Measurements from ENCODE around the gene GLTPD2.
A peak's percentile ranks its signal among the peaks of the same experiment; 100 is the strongest.
"Not testable (repeated sequence)": the region's sequence is repeated elsewhere in the genome, so short reads cannot be mapped to it uniquely, and the experiment has no call there.

GLTPD2 gene

DNA sequence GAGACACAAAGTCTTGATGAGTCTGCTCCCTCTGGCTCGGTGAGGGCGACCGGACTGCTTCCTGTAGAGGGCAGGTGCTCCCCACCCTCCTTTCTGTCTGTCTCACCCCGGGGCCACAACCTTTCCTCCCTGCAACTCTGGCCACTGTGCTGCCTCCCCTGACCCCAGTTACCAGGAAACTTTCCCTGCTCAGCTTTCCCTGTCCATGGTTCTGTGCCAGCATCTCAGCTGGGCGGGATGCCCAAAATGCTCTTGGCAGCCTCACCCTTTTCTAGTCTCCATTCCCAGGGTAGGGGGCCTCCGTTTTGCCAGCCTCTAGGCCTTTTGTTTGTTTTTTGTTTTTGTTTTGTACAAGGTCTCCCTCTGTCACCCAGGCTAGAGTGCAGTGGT lies 19.6 kb downstream of the GLTPD2 start:
- no peak for DNase-seq (ENCODE audit: low read depth)

DNA sequence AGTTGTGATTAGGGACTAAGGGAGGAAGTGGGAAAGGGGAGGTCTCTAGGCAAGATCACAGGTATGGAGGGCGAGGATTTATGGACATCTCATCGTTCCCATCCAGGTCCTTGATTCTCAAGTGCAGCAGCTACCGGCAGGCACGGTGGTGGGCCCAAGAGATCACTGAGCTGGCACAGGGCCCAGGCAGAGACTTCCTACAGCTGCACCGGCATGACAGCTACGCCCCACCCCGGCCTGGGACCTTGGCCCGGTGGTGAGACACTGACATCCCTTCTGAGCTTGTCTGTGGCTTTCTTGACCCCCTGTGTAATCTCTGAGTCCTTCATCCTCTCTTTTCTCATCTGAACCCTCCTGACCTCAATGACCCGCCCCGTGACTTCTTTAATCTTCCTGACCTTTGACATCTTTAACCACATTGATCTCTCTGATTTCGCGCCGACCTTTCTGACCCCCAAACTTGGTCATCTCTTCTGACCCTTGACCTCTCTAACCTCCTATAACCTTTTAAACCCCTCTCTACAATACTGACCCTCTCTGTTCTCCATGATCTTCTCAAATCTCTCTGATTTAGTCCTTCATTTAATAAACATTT lies 22.0 kb downstream of the GLTPD2 start:
- no peak for DNase-seq (ENCODE audit: low read depth)

DNA sequence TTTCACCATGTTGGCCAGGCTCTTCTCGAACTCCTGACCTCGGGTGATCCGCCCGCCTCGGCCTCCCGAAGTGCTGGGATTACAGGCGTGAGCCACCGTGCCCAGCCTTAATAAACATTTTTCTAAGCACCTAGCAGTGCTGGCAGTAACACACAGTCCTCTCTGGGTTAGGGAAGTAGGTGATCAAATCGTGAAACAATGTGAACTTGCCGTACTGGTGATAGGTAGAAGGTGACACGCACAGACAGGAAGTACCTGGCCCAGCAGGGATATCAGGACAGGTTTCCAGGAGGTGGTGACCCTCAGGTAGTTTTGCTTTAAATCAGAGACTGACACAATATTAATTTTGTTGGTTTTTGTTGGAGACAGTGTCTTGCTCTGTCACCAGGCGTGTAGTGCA lies 22.7 kb downstream of the GLTPD2 start:
- no peak for DNase-seq (ENCODE audit: low read depth)

DNA sequence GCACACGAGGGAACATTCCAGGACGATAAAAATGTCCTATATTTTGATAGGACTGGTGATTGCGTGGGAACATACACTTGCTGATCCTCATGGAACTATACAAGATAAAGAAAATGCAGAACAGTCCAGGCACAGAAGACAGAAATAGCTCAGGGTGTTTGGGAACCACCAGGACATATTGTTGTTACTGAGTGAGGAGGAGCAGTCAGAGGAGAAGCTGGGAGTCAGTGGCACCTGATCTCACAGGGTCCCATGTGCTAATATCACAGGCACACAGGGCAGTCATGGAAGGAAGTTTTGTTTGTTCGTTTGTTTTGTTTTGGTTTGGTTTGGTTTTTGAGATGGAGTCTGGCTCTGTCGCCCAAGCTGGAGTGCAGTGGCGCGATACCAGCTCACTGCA lies 23.9 kb downstream of the GLTPD2 start:
- DNase-seq (ENCODE audit: low read depth), result no peak

DNA sequence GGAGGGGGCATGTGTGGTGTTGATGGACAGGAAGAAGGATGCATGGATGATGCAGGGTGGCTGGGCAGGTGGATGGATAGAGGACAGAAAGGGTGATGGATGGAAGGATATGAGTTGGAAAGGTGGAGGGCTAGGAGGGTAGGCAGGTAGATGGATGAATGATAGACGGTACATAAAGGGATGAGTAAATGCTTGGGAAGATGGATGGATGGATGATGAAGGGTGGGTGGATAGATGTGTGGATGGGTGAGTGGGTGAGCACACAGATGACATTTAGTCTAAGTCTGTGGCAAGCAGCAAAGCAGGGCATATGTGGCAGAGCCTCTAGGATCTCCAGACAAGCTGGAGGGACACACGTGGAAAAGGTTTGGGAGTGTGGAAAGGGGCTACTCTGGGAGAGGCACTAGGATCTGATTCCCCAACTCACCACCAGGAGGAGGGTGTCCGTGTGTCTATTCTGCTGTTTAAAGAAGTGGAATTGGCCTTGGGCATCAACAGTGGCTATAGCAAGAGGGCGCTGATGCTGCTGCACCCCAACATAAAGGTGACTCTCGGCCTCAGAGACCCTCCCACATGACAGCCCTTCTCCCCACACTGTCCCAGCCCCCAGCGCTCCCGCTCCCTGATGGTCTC lies 26.4 kb downstream of the GLTPD2 start:
- DNase-seq (ENCODE audit: low read depth), result no peak

DNA sequence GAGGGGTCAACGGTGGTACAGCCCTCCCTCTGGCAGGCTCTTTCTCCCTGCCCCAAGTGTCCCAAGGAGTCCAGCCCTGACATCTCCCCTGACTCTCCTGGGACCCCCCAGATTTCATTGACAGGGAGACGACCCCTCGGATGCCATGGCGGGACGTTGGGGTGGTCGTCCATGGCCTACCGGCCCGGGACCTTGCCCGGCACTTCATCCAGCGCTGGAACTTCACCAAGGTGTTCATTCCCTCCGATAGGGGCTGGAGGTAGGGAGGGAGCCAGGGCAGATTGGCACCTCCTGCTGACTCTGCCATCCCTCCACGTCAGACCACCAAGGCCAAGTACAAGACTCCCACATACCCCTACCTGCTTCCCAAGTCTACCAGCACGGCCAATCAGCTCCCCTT lies 28.1 kb downstream of the GLTPD2 start:
- DNase-seq (ENCODE audit: low read depth), result no peak

- no peak for DNase-seq (ENCODE audit: low read depth)
Measured at GRCh38 chr17:4818276-4818675, 29.5 kb downstream of the GLTPD2 start.

- no peak for DNase-seq (ENCODE audit: low read depth)
Measured at GRCh38 chr17:4822835-4823234, 34.1 kb downstream of the GLTPD2 start.

DNA sequence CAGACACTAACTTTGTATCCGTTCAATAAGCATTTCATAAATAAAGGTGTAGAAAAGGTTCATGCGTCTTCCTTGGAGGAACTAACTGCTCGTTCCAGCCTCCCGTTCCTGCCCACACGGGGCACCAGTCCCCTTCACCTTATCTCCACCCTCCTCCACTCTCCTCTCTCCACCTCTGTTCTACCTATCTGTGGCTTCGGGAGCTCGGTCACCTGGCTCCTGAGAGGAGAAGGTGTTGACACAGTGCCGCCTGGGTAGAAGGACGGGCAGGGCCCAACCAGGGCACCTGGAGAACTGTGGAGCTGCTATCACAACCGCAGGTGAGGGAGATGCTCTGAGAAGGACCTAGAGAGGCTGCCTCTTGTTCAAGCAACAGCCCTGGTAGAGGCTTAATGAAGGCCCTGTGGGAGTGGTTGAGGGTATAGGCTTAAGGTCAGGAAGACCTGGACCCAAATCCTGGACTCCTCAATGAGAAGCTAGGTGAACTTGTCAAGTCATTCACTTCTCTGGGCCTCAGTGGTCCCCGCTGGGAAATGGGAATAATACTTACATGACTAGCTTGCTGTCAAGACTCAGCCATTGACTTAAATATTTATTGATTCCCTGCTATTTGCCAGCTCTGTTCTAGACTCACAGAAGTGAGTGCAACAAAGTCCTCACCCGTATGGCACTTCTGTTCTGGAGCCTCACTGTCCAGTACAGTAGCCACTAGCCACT lies 34.8 kb downstream of the GLTPD2 start:
- DNase-seq (ENCODE audit: low read depth), result no peak

DNA sequence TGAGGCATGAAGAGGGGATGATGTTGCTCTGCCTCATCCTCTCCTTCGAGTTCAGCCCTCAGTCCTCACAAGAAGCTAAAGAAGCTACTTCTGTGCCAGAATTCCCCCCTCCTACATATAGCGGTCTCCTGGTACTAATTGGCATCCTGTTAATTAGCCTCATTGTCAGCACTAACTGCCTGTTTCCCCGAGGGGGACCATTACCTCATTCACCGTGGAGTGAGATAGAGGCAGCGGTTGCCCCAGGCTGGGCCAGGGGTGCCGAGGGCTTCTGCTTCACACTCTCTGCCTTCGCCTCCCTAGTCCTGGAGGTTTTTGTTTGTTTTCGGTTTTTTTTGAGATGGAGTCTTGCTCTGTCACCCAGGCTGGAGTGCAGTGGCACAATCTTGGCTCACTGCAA lies 38.6 kb downstream of the GLTPD2 start:
- no peak for DNase-seq (ENCODE audit: low read depth)

DNA sequence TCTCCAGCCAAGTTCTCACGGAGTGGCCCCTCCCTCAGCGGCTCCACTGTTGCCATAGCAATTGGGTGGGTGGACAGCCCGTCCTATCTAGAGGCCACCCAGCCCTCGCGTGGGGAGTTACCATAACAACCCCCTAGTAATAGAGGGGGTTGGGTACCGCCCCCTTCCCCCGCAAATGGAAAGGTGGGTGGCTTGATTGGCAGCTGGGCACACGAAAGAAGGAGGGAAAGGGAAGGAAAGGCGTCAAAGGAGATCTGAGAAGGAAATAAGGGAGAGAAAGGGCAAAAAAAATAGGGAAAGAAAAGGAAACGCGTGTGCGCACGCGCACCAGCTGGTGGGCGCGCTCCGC lies 44.0 kb downstream of the GLTPD2 start:
- DNase-seq (ENCODE audit: low read depth), result not testable (repeated sequence)

- peak; percentile 62 for DNase-seq (ENCODE audit: low read depth)
Measured at GRCh38 chr17:4833178-4833940, 44.6 kb downstream of the GLTPD2 start, which contains the start of gene MINK1. MINK1 (plus strand) TSS chr17:4833340; CDS start chr17:4833584, 244 bp downstream.

DNA sequence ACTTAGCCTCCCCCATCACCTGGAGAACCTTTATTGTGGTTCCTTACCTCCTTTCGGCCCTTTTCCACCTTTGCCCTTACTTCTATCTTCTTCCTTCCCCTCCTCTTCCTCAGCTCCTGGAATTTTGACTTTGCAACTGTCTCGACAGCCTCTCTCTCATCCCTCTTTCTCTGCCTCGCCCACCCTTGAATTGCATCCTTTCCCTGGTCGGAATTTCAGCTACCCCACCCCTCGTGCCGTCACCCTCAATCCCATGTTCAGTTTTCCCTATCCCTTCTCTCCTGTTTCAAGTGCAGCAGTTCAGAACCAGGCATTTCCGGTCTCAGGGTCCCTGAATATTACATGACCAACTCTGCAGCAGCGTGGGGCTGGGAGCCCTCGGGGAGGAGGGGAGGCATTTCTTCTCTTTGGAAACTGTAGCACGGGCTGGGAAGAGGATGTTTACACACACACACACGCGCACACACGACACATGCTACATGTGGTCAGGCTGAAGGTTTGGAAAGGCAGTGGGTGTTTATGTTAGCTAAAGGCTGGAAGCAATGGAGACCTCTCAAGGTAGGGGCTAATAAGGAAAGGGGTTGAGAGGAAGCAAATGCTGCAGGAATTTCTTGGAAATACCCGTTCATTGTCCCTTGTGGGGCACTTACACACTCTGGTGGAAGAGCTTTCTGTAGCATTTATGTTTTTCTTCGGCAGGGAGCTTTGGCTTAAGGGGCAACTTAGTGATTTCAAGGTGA lies 45.3 kb downstream of the GLTPD2 start:
- no peak for DNase-seq (ENCODE audit: low read depth)

GRCh38 chr17:4834681-4835020 lies 45.9 kb downstream of the GLTPD2 start:
- no peak for DNase-seq (ENCODE audit: low read depth)

DNA sequence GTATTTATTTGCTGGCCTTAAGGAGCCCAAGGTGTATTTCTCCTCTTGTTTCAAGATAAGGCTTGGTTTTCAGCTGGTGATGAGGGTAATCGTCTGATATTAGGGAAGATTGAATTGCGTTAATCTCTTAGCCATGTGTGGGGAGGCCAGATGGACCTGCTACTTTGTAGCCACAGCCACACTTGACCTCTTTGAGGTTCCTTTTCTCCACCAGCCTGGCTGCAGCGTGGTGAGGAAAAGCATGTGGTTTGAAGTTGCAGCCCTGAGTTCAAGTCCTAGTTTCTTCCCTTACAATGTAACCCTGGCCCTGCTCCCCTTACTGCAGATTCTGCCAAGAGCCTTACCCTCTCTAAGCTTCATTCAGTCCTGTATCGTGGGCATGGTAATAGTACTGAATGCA lies 47.5 kb downstream of the GLTPD2 start:
- no peak for DNase-seq (ENCODE audit: low read depth)

- no peak for DNase-seq (ENCODE audit: low read depth)
Measured at GRCh38 chr17:4837471-4838308, 48.9 kb downstream of the GLTPD2 start.

DNA sequence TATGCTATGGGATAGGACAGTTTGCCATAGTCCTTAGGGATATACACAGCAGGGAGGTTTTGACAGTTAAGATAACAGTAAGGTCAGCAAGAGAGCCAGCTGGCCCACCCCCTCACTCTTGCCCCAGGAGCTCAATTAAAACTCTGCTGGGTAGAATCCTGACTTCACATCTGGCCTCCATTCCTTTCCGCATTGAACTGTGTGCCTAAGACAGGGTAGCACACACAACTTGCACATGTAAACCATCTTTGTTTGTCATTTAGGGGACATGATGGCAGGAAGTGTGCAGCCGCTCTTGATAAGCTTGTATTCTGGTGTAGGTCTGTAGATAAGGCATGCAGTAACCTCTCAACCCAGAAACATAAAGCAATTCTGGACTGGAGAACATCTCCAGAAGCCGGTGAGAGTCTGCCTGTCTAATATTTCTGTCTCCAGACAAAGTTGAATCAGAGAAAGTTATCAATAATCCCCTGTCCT lies 49.6 kb downstream of the GLTPD2 start:
- no peak for DNase-seq (ENCODE audit: low read depth)

DNA sequence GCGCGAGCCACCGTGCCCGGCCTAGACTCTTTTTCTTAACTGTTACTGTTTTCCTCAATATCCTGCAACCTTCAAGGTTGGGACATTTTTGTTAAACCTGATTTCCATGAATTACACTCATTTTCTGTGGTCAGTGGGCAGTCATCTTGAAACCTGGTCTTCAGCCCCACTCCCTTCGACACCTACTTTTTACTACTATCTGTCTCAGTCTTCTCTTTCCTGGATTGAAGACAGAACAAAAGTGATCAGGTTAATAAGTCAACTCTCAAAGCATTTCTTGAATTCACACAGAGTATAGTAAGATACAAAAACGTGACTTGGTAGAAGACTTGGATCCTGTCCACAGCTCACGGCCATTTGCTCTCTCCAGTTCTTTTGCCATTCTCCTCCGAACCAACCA lies 50.5 kb downstream of the GLTPD2 start:
- DNase-seq (ENCODE audit: low read depth), result no peak
